GM12872 (cell line): ENCODE data around the gene STUB1.

Source experiments
- CTCF ChIP-seq: IDR thresholded peaks from 3 replicates; pipeline ENCODE4 v1.5.1; 2011; ENCODE audit warnings: low read depth, mild to moderate bottlenecking, low read length, moderate library complexity; ENCODE audit not compliant: insufficient read depth

STUB1 gene

GRCh38 chr16:721765-722540 lies 41.7 kb downstream of the STUB1 start:
- no peak for TF ChIP-seq CTCF

- TF ChIP-seq CTCF = no peak
Measured at GRCh38 chr16:722835-723633, 42.8 kb downstream of the STUB1 start.

- TF ChIP-seq CTCF = no peak
Measured at GRCh38 chr16:723695-724094, 43.5 kb downstream of the STUB1 start.

GRCh38 chr16:724188-725040 lies 44.2 kb downstream of the STUB1 start:
- no peak for TF ChIP-seq CTCF

GRCh38 chr16:725041-725376 lies 44.8 kb downstream of the STUB1 start:
- no peak for TF ChIP-seq CTCF

- no peak for TF ChIP-seq CTCF
Measured at GRCh38 chr16:725463-726187, 45.4 kb downstream of the STUB1 start.

GRCh38 chr16:726188-726437 lies 45.9 kb downstream of the STUB1 start:
- no peak for TF ChIP-seq CTCF
